CD1c-positive myeloid dendritic cell (primary cell): ENCODE data around the gene HACD2.

ENCODE experiments used
- DNase-seq: peaks from one replicate; pipeline ENCODE4 v3.0.0-alpha.2; 2016; ENCODE audit errors: extremely low spot score

HACD2 gene

GRCh38 chr3:123447749-123448517 lies 136.9 kb downstream of the HACD2 start:
- peak; percentile 46 for DNase-seq

GRCh38 chr3:123447416-123447748 lies 137.5 kb downstream of the HACD2 start:
- DNase-seq: no peak

- no peak for DNase-seq
Measured at GRCh38 chr3:123446610-123447109, 138.2 kb downstream of the HACD2 start.

GRCh38 chr3:123446210-123446609 lies 138.6 kb downstream of the HACD2 start:
- no peak for DNase-seq

DNA sequence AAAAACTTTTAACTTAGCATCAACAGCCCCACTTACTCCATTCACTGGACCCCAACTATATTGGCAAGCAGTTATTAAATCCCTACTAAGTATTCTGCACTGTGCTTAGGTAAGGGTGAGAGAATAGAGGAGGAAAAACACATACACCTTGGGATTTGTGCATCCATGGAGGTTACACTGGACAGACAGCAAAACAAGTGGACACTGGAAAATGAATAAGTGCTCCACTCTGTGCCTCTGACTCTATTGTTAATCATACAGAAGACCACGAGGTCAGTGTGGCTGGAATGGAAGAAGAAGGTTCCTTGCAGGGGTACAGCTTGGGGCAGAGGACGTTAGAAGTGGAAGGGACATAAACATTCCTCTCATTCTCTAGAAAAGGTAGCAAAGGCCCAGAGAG lies 139.2 kb downstream of the HACD2 start:
- DNase-seq: no peak

GRCh38 chr3:123444744-123445143 lies 140.1 kb downstream of the HACD2 start:
- no peak for DNase-seq

DNA sequence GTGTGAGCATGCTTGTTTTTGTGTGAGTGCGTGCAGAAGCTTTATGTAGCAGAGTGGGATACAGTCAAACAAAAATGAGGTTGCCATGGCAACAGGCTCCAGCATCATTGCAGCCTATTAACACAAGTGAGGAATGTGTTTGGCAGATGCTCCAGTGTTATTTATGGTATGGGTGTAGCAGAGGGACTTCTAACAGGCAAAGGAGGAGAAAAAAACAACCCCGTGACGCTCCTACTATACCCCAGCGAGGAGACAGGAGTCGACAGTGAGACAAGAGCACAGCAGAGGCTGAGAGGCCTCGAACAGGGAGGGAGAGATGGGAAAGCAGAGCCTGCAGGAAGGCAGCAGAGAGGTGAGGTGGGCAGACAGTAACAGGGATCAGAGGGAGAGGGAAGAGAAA lies 140.8 kb downstream of the HACD2 start:
- DNase-seq: no peak

GRCh38 chr3:123442908-123443307 lies 141.9 kb downstream of the HACD2 start:
- DNase-seq: no peak

DNA sequence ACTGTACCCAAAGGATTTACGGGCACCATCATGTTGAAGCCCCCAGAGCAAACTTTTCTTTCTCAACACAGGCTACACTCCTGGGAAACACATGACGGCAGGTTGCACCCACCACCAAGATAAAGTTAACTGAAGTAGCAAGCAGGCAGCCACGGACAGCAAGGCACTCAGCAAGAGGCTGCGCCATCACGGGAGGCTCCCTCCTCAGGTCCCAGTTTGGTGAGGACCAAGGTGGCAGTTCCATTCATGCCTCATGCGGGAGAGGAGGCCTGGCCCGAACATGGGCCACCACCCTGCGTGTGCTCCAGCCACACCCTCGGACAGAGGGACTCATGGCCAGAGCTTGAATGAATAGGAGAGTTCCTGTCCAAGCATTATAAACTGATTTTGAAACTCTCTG lies 142.7 kb downstream of the HACD2 start:
- DNase-seq: no peak
